Epithelial cell of proximal tubule (primary cell): ENCODE measurements around the gene MARCHF2. TPM values are rescaled to one million over a fixed set of nuclear protein-coding genes. Genes with fewer than 3 reads are reported as not detected.

Source experiments
- DNase-seq: peaks from one replicate; pipeline ENCODE4 v3.0.0-alpha.2; 2011; ENCODE audit warnings: low read depth
- H3K4me3 ChIP-seq: 2 replicates; pipeline ENCODE4 v1.5.1; 2011; ENCODE audit warnings: low read depth, mild to moderate bottlenecking, low read length
- total RNA-seq: library from RNA; depleted of rRNA; stranded (reverse); fragments of >200 nt; gene quantifications from 2 replicates; pipeline ENCODE4 v1.2.3, GENCODE V29; 2015
- TF ChIP-seq, protein P1 (sequence below): conservative IDR thresholded peaks from 2 replicates; pipeline ENCODE4 v1.5.1; 2012; ENCODE audit warnings: low read depth, mild to moderate bottlenecking, low read length

Gene MARCHF2
- total RNA-seq, 1 donor from 2014 or later: 58.9 TPM

DNA sequence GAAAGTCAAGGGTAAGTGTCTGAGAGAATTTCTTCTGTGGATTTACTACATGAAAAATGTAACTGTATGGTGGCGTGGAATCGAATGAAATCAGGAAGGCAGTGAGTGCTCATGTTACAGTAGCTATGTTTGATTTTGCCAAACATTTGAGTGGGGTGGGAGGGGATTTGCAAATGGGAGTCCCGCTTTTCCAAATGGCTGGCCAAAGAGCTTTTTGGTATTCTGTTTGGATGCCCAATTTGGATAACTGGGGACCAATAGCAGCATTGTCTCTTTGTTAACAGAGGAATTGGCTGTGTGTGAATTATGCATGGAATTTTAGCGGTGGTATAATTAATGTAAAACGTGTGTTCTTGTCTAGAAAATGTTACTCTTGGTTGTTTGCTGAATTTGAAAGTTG is 49.5 kb downstream of the MARCHF2 start:
- H3K4me3 ChIP-seq: no peak overlapping the region
- TF ChIP-seq, protein P1, sequence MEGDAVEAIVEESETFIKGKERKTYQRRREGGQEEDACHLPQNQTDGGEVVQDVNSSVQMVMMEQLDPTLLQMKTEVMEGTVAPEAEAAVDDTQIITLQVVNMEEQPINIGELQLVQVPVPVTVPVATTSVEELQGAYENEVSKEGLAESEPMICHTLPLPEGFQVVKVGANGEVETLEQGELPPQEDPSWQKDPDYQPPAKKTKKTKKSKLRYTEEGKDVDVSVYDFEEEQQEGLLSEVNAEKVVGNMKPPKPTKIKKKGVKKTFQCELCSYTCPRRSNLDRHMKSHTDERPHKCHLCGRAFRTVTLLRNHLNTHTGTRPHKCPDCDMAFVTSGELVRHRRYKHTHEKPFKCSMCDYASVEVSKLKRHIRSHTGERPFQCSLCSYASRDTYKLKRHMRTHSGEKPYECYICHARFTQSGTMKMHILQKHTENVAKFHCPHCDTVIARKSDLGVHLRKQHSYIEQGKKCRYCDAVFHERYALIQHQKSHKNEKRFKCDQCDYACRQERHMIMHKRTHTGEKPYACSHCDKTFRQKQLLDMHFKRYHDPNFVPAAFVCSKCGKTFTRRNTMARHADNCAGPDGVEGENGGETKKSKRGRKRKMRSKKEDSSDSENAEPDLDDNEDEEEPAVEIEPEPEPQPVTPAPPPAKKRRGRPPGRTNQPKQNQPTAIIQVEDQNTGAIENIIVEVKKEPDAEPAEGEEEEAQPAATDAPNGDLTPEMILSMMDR: no peak

DNA sequence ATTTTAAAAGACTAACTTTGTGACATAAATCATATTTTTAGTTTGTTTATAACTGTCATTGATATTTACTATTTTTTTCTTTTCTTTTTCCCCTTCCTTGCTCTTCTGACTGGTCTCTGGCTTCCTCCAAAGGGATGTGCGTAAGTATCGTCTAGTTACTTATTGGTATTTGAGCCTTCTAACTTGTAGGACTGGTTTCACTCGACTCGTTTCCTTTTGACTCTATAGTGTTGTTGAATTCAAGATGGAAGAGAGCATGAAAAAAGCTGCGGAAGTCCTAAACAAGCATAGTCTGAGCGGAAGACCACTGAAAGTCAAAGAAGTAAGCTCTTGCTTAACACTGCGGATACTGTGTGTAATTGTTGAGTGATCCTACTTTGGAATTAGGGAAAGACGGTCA is 50.3 kb downstream of the MARCHF2 start:
- TF ChIP-seq, protein P1: no peak
- H3K4me3 ChIP-seq: no peak overlapping the region
- DNase-seq: no peak

More for the DNA sequence above, 49.5 kb downstream of the MARCHF2 start:
- no peak for DNase-seq

DNA sequence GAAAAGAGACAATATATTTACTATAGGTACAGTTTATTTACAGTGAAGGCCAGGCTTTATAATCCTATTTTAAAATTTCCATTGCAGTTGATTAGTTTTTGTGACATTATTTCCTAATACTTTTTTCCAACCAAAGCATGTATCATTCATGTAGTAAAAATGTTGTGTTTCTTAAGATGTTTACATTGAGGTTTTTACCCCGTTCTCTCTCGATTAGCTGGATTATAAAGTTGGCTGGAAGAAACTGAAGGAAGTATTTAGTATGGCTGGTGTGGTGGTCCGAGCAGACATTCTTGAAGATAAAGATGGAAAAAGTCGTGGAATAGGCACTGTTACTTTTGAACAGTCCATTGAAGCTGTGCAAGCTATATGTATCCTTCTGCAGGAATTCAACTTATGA is 52.9 kb downstream of the MARCHF2 start:
- TF ChIP-seq, protein P1: no peak
- H3K4me3 ChIP-seq: no peak overlapping the region
- no peak for DNase-seq

DNA sequence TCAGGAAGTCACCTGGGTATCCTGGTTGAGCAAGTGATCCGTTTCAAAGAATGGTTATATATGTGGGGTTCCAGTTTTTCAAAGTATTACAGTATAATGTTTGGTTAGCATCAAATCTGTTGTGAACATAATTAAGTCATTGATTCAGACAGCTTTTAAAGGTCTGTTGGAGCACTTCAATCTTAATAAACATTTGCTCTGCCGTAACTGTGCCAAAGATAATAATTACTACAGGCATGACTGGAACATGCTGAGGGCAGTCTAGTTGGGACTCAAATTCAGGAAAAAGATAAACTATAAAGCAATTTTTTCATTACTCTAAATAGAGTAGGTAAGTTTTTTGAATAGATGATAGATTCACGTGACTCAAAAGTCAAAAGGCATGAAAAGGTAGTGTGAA is 55.0 kb downstream of the MARCHF2 start:
- TF ChIP-seq, protein P1: no peak
- no peak overlapping the region for H3K4me3 ChIP-seq
- DNase-seq: no peak

DNA sequence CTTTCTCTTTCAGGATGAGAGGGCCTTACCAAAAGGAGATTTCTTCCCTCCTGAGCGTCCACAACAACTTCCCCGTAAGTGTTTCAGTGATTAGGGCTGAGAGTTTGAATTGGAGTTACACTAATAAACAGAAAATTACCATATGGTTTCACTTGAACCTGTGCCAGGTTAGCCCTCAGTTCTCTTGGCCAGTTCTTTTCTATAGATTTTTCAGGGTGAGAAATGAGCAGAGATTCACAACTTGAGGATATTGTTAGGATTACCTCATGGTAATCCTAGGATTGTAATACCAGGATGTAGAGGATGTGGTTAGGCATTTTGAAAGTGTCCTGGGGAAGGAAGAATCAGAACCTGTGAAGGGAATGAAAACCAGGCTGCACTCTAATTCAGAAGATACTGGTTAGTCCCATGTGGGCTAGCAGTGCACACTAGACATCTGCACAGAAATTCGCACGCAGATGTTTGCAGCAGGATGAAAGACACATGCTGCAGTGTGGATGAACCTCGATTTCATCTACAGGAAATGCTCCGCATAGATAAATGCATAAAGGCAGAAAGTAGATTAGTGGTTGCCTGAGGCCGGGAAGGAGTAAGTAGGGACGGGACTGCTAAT is 55.8 kb downstream of the MARCHF2 start:
- TF ChIP-seq, protein P1: no peak

DNA sequence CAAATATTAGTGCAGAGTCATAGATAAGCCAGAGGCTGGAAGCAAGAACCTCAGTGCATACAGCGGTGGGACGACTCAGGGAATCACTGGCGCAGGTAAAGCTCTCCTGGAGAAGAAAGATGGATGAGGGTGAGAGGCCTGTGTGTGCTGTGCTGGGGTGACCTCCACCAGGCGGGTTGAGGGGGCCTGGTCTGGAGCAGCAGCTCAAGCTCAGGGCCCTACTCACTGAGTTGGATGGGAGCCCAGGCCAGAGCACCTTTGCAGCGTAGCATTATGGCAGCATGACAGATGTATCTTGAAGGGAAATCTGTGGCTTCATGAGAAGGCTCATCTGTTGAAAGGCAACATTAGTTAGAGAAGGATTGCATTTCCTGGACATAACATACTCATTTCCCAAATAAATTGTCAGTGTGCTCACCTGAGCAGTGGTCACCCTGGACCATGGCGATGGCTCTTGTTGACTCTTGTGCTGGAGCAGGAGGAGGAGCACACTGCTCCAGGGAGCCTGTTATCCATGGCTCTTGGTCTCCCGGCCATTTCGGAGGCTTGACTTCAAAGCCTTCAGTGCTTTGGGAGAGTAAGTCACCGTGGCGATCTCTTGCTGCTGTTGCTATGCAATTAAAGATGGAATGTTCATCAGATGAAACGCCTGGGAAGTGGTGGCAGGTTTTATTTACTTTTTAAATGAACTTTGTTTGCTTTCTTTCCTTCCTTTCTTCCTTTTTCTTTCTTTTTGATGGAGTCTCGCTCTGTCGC is 56.7 kb downstream of the MARCHF2 start:
- no peak for DNase-seq
- TF ChIP-seq, protein P1: no peak
- no peak overlapping the region for H3K4me3 ChIP-seq

More for the DNA sequence above, 55.8 kb downstream of the MARCHF2 start:
- DNase-seq: no peak
- H3K4me3 ChIP-seq: no peak overlapping the region
